Omental fat pad (tissue), 4 donors: ENCODE results near the gene ZP1. TPM values are rescaled to one million over a fixed set of nuclear protein-coding genes. Genes with fewer than 3 reads are reported as not detected.

ENCODE experiments used
- ATAC-seq: fragments of 150-250 bp; one replicate; pipeline ENCODE4 v1.9.1; 2016; ENCODE audit warnings: mild to moderate bottlenecking, moderate library complexity; ENCODE audit not compliant: low FRiP score
- DNase-seq: peaks from one replicate; pipeline ENCODE4 v3.0.0-alpha.2; 2019; ENCODE audit warnings: low spot score
- total RNA-seq, 4 donors: library from RNA; depleted of rRNA; stranded (reverse); fragments of >200 nt; gene quantifications; one replicate each; pipeline ENCODE4 v1.1.0, GENCODE V29; 2016
- TF ChIP-seq, protein P1 (sequence below), 3 donors: fragments of 450-650 bp; IDR thresholded peaks; one replicate each; pipeline ENCODE4 v1.5.1; 2016 to 2017; ENCODE audit warnings: antibody characterized with exemption in 3 of 3, mild to moderate bottlenecking in 3 of 3, moderate library complexity in 2 of 3

Gene ZP1
- total RNA-seq, 4 donors from 2014 or later: 2.2 to 3.0 TPM; not detected in 2

DNA sequence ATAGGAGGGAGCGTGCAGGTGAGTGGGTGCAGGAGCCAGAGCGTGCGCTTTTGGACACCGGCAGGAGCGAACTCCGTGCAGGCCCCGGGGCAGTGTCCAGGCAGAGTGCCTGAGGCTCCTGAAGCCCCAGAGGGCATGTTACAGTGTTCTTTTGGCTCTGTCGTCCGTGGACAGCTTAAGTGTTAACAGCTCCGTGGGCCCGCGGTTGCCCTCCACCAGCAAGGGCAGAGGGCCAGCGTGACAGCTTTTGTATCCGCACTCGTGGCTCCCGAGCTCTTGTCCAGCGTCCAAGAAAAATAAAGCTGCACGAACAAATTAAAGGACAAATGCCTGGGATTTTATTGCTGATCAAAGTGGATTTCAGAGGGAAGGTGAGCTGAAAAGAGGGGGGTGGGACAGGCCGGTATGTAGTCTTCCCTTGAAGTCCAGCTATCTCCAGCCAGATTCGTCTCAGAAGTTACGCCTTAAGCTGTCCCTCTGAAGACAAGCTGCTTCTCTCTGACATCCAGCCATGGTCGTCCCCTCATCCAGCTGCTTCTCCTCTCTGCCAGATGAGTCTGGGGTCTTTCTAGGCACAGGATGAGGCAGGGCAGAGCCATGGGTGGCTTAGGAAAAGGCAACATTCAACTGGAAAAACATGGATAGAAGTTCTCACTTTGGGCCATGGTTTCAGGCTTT, 45.6 kb downstream of the ZP1 start:
- TF ChIP-seq, protein P1, sequence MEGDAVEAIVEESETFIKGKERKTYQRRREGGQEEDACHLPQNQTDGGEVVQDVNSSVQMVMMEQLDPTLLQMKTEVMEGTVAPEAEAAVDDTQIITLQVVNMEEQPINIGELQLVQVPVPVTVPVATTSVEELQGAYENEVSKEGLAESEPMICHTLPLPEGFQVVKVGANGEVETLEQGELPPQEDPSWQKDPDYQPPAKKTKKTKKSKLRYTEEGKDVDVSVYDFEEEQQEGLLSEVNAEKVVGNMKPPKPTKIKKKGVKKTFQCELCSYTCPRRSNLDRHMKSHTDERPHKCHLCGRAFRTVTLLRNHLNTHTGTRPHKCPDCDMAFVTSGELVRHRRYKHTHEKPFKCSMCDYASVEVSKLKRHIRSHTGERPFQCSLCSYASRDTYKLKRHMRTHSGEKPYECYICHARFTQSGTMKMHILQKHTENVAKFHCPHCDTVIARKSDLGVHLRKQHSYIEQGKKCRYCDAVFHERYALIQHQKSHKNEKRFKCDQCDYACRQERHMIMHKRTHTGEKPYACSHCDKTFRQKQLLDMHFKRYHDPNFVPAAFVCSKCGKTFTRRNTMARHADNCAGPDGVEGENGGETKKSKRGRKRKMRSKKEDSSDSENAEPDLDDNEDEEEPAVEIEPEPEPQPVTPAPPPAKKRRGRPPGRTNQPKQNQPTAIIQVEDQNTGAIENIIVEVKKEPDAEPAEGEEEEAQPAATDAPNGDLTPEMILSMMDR (IDR thresholded peaks at IDR 0.05): no peak
- no peak for ATAC-seq
- no peak for DNase-seq

GRCh38 chr11:60913793-60914632, 46.7 kb downstream of the ZP1 start, which contains the start of gene TMEM109:
TMEM109 (plus strand) TSS chr11:60914158; CDS start chr11:60919694, 5,536 bp downstream.
- DNase-seq (peak; percentile 60), ATAC-seq (peak; percentile 78)
- TF ChIP-seq, protein P1 (IDR thresholded peaks at IDR 0.05): no peak

GRCh38 chr11:60914633-60915247, 47.4 kb downstream of the ZP1 start:
- ATAC-seq (peak; percentile 31), DNase-seq (no peak)
- TF ChIP-seq, protein P1 (IDR thresholded peaks at IDR 0.05): no peak

GRCh38 chr11:60915248-60915914, 48.0 kb downstream of the ZP1 start:
- no peak for DNase-seq
- ATAC-seq: peak; percentile 67
- TF ChIP-seq, protein P1 (IDR thresholded peaks at IDR 0.05): no peak

- DNase-seq (no peak), ATAC-seq (no peak)
- TF ChIP-seq, protein P1 (IDR thresholded peaks at IDR 0.05): no peak
Observed at GRCh38 chr11:60916669-60917206, 49.4 kb downstream of the ZP1 start.

DNA sequence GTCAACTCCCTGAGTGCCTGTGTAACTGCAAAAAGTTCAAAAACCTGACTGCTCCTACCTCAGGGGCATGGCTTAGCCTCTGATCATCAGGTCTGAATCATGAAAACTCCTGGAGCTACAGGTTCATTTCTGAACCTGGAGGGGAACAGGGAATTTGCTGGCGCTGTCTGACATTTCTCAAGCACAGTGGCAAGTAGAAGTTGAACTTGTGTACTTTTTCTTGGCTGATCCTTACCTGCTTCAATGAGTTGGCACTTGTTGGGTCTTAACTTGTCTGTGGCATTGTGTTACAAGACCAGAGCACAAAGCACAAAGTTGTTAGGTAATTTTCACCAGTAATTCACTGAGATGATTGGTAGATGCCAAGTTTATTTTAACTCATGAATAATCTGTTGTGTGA, 49.9 kb downstream of the ZP1 start:
- TF ChIP-seq, protein P1 (IDR thresholded peaks at IDR 0.05): no peak
- no peak for ATAC-seq
- no peak for DNase-seq
